MM.1S (cell line): ENCODE results near the gene TNRC6C.

Experiments
- DNase-seq: peaks from one replicate; pipeline ENCODE4 v3.0.0-alpha.2; 2015
- H2AFZ ChIP-seq: fragments of 300-600 bp; sonication (generic); 2 replicates; pipeline ENCODE4 v1.6.0; 2016; ENCODE audit warnings: antibody characterized with exemption, low read length
- H3F3A ChIP-seq: fragments of 300-600 bp; sonication (generic); 2 replicates; pipeline ENCODE4 v1.6.1; 2016; ENCODE audit warnings: mild to moderate bottlenecking, antibody characterized with exemption, low read length, moderate library complexity, mixed read lengths; ENCODE audit not compliant: insufficient read depth
- H3K27ac ChIP-seq: fragments of 300-600 bp; sonication (generic); 2 replicates; pipeline ENCODE4 v1.5.1; 2016; ENCODE audit warnings: mild to moderate bottlenecking, low read length
- H3K27me3 ChIP-seq: fragments of 300-600 bp; sonication (generic); replicated peaks from 2 replicates; pipeline ENCODE4 v1.6.0; 2016; ENCODE audit warnings: low read length; ENCODE audit not compliant: insufficient read depth
- H3K36me3 ChIP-seq: fragments of 300-600 bp; sonication (generic); replicated peaks from 2 replicates; pipeline ENCODE4 v1.6.1; 2016; ENCODE audit warnings: mild to moderate bottlenecking, low read length, mixed read lengths; ENCODE audit not compliant: insufficient read depth
- H3K4me1 ChIP-seq: fragments of 300-600 bp; sonication (generic); 2 replicates; pipeline ENCODE4 v1.6.1; 2016; ENCODE audit warnings: low read length, mixed read lengths
- H3K4me2 ChIP-seq: fragments of 300-600 bp; sonication (generic); 2 replicates; pipeline ENCODE4 v1.6.0; 2016; ENCODE audit warnings: low read depth, low read length
- H3K4me3 ChIP-seq: fragments of 300-600 bp; sonication (generic); 2 replicates; pipeline ENCODE4 v1.5.1; 2016; ENCODE audit warnings: low read length, mixed read lengths
- H3K79me2 ChIP-seq: fragments of 300-600 bp; sonication (generic); 2 replicates; pipeline ENCODE4 v1.6.1; 2016; ENCODE audit warnings: mixed run types, low read length, mixed read lengths
- H3K9ac ChIP-seq: fragments of 300-600 bp; sonication (generic); 2 replicates; pipeline ENCODE4 v1.6.1; 2016; ENCODE audit warnings: low read length, mixed read lengths
- H3K9me2 ChIP-seq: fragments of 300-600 bp; sonication (generic); replicated peaks from 2 replicates; pipeline ENCODE4 v1.6.1; 2016; ENCODE audit warnings: mild to moderate bottlenecking, low read length, mixed read lengths; ENCODE audit not compliant: insufficient read depth
- H3K9me3 ChIP-seq: fragments of 300-600 bp; sonication (generic); replicated peaks from 2 replicates; pipeline ENCODE4 v1.6.1; 2016; ENCODE audit warnings: mild to moderate bottlenecking, low read length, mixed read lengths; ENCODE audit not compliant: insufficient read depth
- H4K20me1 ChIP-seq: fragments of 300-600 bp; sonication (generic); 2 replicates; pipeline ENCODE4 v1.6.1; 2016; ENCODE audit warnings: mild to moderate bottlenecking, low read length, moderate library complexity, mixed read lengths; ENCODE audit not compliant: insufficient read depth
- EZH2 ChIP-seq: fragments of 300-600 bp; sonication (generic); optimal IDR thresholded peaks from 2 replicates; pipeline ENCODE3; 2017; ENCODE audit warnings: low read depth, mild to moderate bottlenecking, antibody characterized with exemption, low read length, mixed read lengths
- EZH2phosphoT487 ChIP-seq: fragments of 300-600 bp; sonication (generic); IDR thresholded peaks from 2 replicates; pipeline ENCODE4 v1.6.1; 2018; ENCODE audit warnings: antibody characterized with exemption, low read length
- TF ChIP-seq, protein P1 (sequence below): fragments of 300-600 bp; sonication (generic); IDR thresholded peaks from 2 replicates; pipeline ENCODE4 v1.5.1; 2016; ENCODE audit warnings: antibody characterized with exemption, low read length, mixed read lengths

TNRC6C gene

DNA sequence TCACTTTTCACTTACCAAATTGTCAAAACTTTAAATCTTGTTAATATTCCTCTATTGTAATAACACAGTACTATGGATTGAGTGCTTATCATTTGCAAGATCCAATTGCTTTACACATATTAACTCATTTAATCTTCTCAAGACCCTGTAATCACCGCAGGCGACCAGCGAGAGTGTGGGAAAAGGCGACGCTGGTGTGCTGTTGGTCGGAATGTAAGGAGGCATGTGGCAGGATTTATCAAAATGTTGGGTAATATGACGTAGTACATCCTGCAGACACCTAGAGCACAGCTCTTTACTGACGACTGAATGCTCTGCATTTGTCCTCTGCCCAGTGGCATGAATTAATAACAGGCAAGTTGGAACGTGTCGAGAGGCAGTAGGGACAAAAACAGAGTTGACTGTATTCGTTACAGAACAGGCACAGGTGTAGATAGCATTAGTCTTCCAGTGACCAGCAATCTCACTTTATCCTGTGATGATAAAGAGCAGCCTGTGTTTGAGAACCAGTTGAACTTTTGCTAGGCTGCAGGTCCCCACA, 80.3 kb downstream of the TNRC6C start:
- Histone ChIP-seq H3K9me3 (no peaks in the 10 kb centered on the region), H3K9me2 (no peaks in the 10 kb centered on the region), H3K4me2 (no peak overlapping the region), H4K20me1 (no peaks in the 10 kb centered on the region), H3K79me2 (no peaks in the 10 kb centered on the region), H3F3A (no peaks in the 10 kb centered on the region), H3K27ac (no peak overlapping the region), H3K4me3 (no peak overlapping the region), H3K36me3 (no peaks in the 10 kb centered on the region), H3K9ac (no peak overlapping the region), H2AFZ (no peak overlapping the region), H3K27me3 (no peaks in the 10 kb centered on the region), H3K4me1 (no peaks in the 10 kb centered on the region)
- TF ChIP-seq, protein P1, sequence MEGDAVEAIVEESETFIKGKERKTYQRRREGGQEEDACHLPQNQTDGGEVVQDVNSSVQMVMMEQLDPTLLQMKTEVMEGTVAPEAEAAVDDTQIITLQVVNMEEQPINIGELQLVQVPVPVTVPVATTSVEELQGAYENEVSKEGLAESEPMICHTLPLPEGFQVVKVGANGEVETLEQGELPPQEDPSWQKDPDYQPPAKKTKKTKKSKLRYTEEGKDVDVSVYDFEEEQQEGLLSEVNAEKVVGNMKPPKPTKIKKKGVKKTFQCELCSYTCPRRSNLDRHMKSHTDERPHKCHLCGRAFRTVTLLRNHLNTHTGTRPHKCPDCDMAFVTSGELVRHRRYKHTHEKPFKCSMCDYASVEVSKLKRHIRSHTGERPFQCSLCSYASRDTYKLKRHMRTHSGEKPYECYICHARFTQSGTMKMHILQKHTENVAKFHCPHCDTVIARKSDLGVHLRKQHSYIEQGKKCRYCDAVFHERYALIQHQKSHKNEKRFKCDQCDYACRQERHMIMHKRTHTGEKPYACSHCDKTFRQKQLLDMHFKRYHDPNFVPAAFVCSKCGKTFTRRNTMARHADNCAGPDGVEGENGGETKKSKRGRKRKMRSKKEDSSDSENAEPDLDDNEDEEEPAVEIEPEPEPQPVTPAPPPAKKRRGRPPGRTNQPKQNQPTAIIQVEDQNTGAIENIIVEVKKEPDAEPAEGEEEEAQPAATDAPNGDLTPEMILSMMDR = no peak
- TF ChIP-seq EZH2 = no peak
- no peak for TF ChIP-seq EZH2phosphoT487
- no peak for DNase-seq

- Histone ChIP-seq H2AFZ (no peak overlapping the region), H3K9ac (no peak overlapping the region), H3K4me3 (no peak overlapping the region), H3K4me2 (no peak overlapping the region), H3K9me2 (no peaks in the 10 kb centered on the region), H3K36me3 (no peaks in the 10 kb centered on the region), H3F3A (no peaks in the 10 kb centered on the region), H3K27me3 (no peaks in the 10 kb centered on the region), H3K79me2 (no peaks in the 10 kb centered on the region), H3K27ac (no peak overlapping the region), H4K20me1 (no peaks in the 10 kb centered on the region), H3K4me1 (no peaks in the 10 kb centered on the region), H3K9me3 (no peaks in the 10 kb centered on the region)
- TF ChIP-seq EZH2phosphoT487 (no peak), EZH2 (no peak)
- TF ChIP-seq, protein P1 = no peak
- DNase-seq = no peak
These were observed 81.1 kb downstream of the TNRC6C start for GRCh38 chr17:78039581-78039980.

GRCh38 chr17:78040440-78041385, 82.2 kb downstream of the TNRC6C start:
- Histone ChIP-seq H3F3A (no peaks in the 10 kb centered on the region), H2AFZ (no peak overlapping the region), H3K27ac (no peak overlapping the region), H3K4me3 (no peak overlapping the region), H3K9me3 (no peaks in the 10 kb centered on the region), H3K9me2 (no peaks in the 10 kb centered on the region), H3K4me1 (no peaks in the 10 kb centered on the region), H3K27me3 (no peaks in the 10 kb centered on the region), H3K4me2 (no peak overlapping the region), H4K20me1 (no peaks in the 10 kb centered on the region), H3K79me2 (no peaks in the 10 kb centered on the region), H3K9ac (no peak overlapping the region), H3K36me3 (no peaks in the 10 kb centered on the region)
- TF ChIP-seq EZH2 (no peak), EZH2phosphoT487 (no peak)
- TF ChIP-seq, protein P1 = no peak
- DNase-seq = no peak
